ENCODE data around the gene FMO5.
"Not testable (repeated sequence)": the region's sequence is repeated elsewhere in the genome, so short reads cannot be mapped to it uniquely, and the experiment has no call there.

The FMO5 gene

DNA sequence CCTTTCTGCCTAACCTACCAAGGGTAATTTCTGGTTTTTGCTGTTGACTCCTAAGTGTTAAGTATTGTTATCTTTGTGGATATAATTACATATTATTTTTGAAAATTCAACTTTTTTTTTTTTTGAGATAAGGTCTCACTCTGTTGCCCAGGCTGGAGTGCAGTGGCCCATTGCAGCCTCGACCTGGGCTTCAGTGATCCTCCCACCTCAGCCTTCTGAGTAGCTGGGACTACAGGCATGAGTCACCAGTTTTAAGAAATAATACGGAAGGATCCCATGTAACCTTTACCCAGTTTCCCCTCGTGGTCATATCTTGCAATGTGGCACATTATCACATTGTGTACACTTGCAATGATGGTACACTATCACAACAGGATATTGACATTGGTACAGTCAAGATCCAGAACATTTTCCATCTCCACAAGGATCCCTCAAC lies 20.5 kb upstream of the FMO5 start:
- no peak for DNase-seq (ENCODE audit: insufficient read length, low spot score)
- no peak for TF ChIP-seq POLR2A (IDR thresholded peaks at IDR 0.05; ENCODE audit: low read depth, low read length)
- no peak for FAIRE-seq

DNA sequence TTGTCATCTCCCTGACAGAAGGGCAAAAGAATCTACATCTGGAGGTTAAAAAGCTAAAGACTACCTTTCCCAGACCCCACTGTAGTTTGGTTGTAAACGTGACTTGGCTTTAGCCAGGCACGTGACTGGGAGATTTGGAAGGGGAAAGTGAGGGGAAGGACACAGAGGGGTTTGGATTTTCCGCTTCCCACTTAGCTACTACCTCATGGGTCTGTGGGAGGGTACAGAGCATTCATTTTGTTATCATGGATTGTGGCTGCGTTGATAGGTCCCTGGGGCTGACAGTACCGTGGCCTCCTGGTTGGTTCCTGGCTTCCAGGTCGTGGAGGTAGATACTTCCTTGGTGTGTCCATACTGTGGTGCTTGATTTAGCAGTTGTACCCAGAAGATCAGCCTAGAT lies 20.0 kb upstream of the FMO5 start:
- no peak for TF ChIP-seq POLR2A (IDR thresholded peaks at IDR 0.05; ENCODE audit: low read depth, low read length)
- FAIRE-seq (no peak), DNase-seq (ENCODE audit: insufficient read length, low spot score) (no peak)

- DNase-seq (ENCODE audit: insufficient read length, low spot score) (no peak), FAIRE-seq (no peak)
- no peak for TF ChIP-seq POLR2A (IDR thresholded peaks at IDR 0.05; ENCODE audit: low read depth, low read length)
Measured at GRCh38 chr1:147243841-147244240, 18.7 kb upstream of the FMO5 start.

DNA sequence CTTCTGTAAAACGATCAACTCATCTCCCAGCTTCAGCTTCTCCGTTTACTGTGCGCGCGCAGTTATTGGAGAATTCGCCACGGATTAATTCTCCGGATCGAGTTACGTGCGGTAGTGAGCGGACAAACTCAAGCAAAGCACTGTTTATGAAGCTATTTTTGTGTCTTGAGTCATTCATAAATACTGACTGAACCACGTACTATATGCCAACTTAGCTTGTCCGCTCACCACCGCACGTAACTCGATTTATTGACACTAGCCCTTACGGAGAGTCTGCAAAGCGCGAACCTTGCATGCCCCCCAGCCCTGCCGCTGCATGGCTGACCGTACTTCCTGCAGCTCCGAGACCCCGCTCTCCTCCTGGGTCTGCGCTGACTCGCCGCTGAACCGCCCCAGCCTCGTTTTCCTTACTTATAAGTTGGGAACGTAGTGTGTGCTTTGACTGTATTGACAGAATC lies 18.1 kb upstream of the FMO5 start:
- FAIRE-seq (no peak), DNase-seq (ENCODE audit: insufficient read length, low spot score) (no peak)
- no peak for TF ChIP-seq POLR2A (IDR thresholded peaks at IDR 0.05; ENCODE audit: low read depth, low read length)

- peak; percentile 92 for DNase-seq (ENCODE audit: insufficient read length, low spot score)
- peak; percentile 55; the same call in 1 of the 2 replicates for TF ChIP-seq POLR2A (IDR thresholded peaks at IDR 0.05; ENCODE audit: low read depth, low read length)
- FAIRE-seq, result peak; percentile 23
Measured at GRCh38 chr1:147242449-147243227, 17.5 kb upstream of the FMO5 start, which contains the start of gene CHD1L. TSS of gene CHD1L (plus strand) at chr1:147242684. CDS start at chr1:147242704, 20 bp downstream.

DNA sequence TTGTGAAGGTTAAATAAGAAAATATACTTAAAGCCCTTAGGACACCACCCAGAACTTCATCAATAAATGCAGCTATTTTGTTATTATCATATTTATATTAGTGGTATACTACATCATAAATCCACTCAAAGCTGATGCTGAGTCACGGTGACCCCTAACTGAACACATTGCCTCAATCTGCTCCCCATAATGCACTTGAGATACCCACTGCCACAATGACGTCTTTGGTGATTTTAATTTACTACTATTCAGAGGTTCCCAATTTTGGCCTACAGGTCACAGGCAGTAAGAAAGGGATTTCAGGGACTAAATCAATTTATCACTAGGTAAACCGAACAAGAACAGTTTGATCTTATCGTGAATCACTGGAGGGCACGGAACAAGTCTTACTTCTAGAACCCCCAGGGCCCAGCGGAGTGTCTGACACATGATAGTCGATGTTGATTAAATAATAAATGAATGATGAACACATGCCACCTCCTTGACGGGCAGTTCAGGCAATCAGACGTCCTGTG lies 16.9 kb upstream of the FMO5 start:
- no peak for TF ChIP-seq POLR2A (IDR thresholded peaks at IDR 0.05; ENCODE audit: low read depth, low read length)
- FAIRE-seq, result no peak

GRCh38 chr1:147240131-147240721 lies 15.1 kb upstream of the FMO5 start:
- not testable (repeated sequence) for FAIRE-seq; DNase-seq (ENCODE audit: insufficient read length, low spot score)

More for the DNA sequence above, 16.9 kb upstream of the FMO5 start:
- no peak for DNase-seq (ENCODE audit: insufficient read length, low spot score)

DNA sequence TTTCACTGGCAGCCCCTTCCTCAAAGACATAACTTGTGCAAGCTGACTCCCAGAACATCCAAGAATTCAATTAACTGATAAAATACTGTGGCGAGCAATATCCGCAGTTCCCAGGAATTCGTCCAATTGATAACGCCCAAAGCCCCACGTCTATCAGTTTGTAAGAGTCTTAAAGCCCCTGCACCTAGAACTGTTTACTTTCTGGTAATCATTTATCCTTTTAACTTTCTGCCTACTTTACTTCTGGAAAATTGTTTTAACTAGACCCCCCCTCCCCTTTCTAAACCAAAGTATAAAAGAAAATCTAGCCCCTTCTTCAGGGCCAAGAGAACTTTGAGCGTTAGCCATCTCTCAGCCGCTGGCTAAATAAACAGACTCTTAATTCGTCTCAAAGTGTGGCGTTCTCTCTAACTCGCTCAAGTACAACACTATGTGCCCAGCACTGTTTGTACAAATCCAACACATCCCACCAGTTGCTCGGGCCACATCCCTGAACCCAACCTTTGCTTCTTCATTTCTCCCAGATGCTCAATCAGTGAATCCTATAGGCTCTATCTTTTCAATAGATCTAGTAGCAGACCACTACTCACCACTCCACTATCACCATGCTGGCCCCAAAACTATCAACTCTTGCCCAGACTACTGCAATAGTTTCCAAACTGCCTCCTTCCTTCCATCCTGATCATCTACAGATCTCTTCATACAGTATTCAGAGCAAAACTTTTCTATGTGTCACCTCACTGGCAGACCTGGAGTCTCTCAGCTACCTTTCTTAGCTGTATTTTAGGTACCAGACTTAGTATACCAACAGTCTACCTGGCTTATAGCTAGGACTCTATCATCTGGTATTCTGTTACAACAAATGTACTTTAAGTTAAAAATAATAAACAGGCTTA lies 14.0 kb upstream of the FMO5 start:
- no peak for TF ChIP-seq POLR2A (IDR thresholded peaks at IDR 0.05; ENCODE audit: low read depth, low read length)
- DNase-seq (ENCODE audit: insufficient read length, low spot score) (no peak), FAIRE-seq (no peak)

DNA sequence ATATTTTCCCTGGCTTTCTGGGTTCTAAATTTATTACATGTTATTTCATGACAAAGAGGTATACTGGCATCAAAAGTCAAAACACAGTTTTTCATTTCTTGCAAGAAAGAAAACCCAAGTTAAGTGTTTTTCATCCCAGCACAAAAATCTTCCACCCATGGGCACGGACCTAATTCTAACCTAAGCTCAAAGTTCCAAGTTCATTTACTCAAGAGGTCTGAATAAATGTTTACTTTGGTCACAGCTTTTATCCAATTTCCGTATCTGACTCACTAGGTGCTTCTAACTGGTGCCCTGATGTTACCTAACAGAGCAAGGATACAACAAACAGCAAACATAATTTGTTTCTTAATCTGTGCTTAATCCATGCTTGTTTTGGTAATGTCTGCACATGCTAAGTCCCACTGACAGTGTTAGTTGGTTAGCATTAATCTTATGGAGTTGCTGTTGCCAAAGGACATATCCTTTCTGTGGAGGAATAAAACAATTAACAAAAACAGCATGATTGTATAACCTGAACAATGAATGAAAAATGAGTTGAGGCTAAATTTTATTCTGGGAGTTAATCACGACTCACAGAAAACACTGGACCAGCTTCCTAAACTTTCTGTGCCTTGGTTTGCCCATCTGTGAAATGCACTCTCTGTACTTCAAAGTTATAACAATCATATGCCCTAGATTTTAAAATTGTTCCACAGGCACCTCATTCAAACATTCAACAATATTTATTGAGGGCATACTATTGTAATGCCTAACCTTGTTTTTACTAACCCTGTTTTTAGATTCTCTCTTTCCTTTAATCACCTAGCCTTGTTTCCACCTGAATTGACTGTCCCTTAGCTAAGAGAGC lies 13.1 kb upstream of the FMO5 start:
- no peak for TF ChIP-seq POLR2A (IDR thresholded peaks at IDR 0.05; ENCODE audit: low read depth, low read length)
- DNase-seq (ENCODE audit: insufficient read length, low spot score), result no peak
- no peak for FAIRE-seq

- no peak for TF ChIP-seq POLR2A (IDR thresholded peaks at IDR 0.05; ENCODE audit: low read depth, low read length)
- FAIRE-seq, result no peak
- no peak for DNase-seq (ENCODE audit: insufficient read length, low spot score)
Measured at GRCh38 chr1:147236959-147237791, 12.0 kb upstream of the FMO5 start.

GRCh38 chr1:147236448-147236847 lies 11.3 kb upstream of the FMO5 start:
- TF ChIP-seq POLR2A (IDR thresholded peaks at IDR 0.05; ENCODE audit: low read depth, low read length), result no peak
- DNase-seq (ENCODE audit: insufficient read length, low spot score) (no peak), FAIRE-seq (no peak)

DNA sequence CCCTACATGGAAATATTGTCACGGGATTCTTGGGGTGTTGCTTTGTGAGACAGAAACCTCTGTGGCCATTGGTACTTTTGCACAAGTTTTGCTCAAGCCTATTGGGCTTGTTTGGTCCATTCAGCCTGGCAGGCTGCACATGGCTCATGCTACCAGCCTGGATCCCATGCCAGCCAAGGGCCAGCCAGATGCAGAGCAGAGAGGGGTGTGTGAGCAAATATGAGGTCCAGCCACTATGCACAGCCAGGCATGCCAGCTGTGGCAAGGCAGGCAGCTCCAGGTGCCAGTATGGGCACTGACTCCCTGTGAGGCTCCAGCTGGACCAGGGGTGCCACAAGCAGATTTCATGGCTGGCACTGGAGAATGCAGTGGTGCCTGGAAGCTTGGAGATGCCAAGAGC lies 10.7 kb upstream of the FMO5 start:
- no peak for TF ChIP-seq POLR2A (IDR thresholded peaks at IDR 0.05; ENCODE audit: low read depth, low read length)
- no peak for DNase-seq (ENCODE audit: insufficient read length, low spot score)
- FAIRE-seq, result no peak

- FAIRE-seq; DNase-seq (ENCODE audit: insufficient read length, low spot score): not testable (repeated sequence)
Measured at GRCh38 chr1:147233903-147234302, 8.8 kb upstream of the FMO5 start.

DNA sequence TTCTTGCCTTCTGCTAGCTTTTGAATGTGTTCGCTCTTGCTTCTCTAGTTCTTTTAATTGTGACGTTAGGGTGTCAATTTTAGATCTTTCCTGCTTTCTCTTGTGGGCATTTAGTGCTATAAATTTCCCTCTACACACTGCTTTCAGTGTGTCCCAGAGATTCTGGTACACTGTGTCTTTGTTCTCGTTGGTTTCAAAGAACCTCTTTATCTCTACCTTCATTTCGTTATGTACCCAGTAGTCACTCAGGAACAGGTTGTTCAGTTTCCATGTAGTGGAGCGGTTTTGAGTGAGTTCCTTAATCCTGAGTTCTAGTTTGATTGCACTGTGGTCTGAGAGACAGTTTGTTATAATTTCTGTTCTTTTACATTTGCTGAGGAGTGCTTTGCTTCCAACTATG lies 5.9 kb upstream of the FMO5 start:
- FAIRE-seq; DNase-seq (ENCODE audit: insufficient read length, low spot score): not testable (repeated sequence)

All from H54 (cell line).